Stromal cell of bone marrow (primary cell): ENCODE measurements around the gene NDEL1.

Experiments used
- DNase-seq: peaks from one replicate; pipeline ENCODE4 v3.0.0-alpha.2; 2012; ENCODE audit warnings: low read depth

NDEL1 gene

DNA sequence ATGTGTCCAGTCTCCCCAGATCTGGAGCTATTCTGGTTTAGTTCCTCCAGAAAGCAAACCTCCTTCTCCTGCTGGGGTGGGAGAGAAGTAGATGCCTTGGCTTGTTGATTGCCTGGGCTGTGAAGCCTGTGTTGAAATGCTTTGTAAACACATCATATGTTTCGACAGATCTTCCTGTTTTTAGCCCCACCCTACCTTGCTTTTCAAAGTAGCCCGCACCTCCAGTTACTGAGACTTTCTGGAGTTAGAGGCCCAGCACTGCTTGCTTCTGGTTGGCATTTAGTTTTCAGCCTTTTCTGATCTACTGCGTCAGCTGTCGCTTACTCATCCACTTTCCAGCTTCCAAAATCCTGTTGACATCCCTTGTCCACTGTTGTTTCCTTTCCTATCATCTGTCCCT, 17.9 kb upstream of the NDEL1 start:
- DNase-seq = no peak

DNA sequence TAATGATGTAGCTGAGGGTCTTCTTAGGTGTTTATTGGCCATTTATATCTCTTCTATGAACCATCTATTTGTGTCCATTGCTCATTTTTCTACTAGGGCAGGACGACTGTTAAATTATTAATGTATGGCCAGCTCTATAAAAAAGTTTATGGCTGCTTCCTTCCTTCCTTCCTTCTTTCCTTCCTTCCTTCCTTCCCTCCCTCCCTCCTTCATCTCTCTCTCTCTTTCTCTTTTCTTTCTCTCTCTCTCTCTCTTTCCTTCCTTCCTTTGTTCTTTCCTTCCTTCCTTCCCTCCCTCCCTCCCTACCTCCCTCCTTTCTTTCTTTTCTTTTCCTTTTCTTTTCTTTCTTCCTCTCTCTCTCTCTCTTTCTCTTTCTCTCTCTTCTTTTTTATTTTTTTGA, 17.2 kb upstream of the NDEL1 start:
- DNase-seq = no peak

DNA sequence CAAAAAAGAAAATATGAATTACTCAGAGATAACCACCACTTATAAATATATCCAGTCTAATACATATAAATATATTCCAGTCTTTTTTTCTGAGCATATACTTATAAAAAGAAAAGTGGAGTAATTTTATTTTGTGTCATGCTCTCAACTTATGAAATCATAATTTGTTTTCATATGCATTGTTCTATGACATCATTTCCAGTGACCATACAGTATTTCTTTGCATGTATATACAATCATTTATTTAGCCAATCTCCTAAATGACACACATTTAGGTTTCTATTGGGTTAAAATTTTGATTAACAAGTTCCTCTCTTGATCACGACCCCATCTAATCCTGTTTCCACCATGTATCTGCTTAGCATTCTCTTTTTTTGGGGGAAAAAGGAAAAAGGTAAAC, 16.4 kb upstream of the NDEL1 start:
- DNase-seq = no peak

DNA sequence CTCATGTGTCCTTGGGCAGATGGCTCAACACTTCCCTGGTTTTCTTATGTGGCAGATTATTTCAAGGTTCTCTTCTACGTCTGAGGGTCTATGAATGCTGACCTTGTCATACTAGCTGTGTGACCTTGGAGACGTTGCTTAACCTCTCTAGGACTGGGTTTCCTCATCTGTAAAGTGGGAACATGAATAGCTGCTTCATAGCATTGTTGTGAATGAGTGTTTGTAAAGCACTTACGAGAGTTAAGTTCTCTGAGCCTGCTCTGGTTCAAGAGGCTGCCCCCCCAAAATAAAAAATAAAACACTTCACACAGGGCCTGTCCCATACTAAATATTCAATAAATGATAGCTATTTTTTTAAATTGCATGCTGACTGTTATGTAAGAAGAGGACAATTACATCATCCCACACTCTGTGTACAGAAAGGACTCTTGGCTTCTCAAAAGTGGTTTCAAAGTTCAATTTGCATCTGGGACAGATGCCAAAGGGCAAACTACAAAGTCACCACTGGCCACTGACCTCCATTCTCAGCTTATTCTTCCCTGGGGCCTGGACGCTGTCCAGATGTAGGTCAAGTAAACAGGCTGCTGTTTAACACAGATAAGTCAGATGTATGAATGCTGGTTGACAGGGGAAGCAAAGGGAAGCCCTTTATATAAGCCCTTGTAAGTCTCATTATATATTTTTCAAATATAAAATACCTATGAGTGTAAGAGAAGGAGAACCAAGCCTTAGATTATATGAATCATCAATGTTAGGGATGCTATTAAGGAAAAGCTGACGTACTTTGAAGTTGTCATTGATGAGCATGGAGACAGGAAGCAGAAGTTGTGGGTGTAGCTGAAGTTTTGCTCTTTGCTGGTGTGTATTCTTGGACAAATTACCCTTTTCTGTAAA, 15.4 kb upstream of the NDEL1 start:
- peak; percentile 78 for DNase-seq

DNA sequence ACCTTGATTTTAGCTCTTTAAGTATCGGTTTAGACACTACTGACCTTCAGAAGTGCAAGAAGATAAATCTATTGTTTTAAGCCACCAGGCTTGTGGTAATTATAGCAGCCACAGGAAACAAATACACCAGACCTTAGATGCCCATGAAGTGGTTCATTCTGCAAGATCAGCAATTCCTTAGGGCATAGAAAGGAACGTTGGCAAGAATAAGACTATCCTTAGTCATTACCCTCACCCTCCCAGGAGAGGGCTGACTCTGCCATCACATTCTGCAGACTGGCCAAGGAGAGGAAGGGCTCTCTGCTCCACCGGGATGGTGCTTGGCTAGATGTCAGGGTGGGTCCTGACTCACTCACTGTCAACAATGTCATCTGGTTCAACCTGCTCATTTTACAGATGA, 14.1 kb upstream of the NDEL1 start:
- peak; percentile 66 for DNase-seq

DNA sequence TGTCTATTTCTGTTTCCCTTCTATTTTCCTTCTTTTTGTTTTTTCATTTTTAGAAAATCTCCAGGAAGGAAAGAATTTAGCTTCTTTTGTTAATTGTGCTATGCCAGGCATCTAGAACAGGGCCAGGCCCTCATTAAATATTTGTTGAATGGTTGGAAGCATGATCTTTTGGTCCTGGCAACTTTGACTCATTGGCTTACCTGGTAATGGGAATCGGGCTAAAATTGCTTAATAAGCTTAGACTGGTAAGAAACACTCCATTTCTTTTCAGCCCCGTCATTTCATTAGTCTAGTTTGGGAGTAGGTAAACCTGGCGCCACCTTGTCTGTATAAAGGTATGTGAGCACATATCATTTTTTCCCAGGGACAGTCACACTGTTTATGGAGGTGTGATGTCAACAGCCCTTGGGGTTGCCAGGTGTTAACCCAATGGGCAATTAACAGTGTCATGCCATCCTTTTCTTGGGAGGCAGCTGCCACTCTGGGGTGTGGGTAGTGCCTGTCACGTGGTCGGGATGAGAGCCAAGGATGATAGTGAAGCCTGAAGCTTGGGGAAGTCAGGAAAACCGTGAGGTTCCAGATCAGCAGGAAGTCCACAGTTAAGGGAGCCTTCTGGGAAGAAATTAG, 9.5 kb upstream of the NDEL1 start:
- no peak for DNase-seq

DNA sequence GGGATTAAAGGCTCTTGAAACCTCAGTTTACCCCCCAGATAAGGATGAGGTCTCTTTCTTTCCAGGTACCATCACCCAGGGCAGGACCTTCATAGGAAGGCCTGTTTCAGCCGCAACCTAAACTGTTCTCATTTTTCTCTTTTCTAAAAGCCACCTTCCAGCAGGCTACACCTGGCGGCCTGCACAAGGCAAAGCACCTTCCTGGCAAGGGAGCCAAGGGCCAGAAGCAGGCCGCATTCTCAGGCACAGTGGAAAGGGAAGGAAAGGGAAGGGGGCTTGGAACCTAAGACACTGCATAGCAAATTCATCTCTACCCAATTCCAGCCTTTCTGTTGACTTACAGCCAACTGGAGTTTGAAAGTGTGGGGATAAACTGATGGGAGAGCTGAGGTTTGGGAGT, 8.9 kb upstream of the NDEL1 start:
- DNase-seq = no peak

DNA sequence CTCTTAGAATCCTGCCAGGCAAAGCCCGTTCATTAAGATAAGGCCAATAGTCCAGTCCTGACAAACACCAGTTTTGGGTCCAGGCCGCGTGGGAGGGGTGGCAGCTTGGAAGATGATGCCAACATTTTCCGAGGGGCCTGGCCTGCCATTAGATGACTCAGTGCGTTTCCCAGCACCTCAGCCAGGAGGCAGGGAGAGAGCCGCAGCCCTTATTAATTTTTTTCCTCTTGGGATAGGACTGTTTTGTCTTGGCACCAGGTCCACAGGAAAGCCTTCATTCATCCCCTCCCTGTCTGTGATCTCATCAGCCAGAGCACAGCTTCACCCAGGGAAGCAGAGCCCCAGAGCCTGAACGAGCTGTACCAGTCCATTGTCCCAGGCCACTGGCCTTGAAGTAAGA, 4.7 kb upstream of the NDEL1 start:
- peak; percentile 74 for DNase-seq

DNA sequence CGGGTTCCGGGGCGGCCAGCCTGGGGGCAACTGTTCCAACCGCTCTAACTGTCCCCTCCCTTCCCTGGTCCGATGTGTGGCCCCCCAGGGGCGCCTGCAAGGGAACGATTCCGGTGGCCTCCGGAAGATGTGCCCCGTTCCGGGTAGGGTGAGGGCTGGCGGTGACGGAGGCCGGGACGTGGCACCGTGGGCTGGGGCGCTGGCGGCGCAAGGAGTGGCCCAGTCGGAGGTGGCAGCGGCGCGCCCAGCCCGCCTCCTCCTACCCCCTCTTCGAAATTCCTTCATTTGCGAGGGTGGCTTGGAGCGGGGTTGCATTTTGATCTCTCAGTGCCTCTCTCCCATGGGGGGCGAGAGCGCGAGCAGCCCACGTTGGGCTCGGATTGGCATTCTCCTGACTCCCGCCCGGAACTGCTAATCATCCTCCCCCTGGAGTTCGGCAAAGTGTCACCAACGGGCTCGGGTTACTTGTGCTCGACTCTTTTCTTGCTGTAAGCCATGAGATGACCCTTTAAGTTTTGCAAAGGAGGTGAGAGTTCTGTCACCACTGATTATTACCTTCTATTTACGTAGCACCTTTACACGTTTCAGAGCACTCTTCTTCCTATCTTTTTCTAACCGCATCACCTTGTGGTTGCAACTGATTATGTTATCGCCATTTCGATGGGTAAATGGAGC, 622 bp downstream of the NDEL1 start:
- peak; percentile 34 for DNase-seq

DNA sequence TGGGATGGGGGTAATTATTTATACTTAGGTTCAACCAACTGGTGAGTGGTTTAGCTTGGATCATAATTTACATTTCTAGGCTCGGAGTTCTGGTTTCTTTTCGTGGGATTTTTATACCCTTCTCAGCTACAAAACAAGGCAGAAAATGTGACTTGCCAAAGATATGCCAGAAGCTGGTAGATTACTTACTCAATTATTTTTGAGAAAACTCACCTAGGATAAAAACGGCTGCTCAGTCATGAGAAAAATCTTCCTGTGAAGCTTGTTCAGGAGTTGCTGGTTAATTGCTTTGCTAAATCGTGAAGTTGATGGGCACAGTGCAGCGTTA, 1.1 kb downstream of the NDEL1 start:
- DNase-seq = no peak

DNA sequence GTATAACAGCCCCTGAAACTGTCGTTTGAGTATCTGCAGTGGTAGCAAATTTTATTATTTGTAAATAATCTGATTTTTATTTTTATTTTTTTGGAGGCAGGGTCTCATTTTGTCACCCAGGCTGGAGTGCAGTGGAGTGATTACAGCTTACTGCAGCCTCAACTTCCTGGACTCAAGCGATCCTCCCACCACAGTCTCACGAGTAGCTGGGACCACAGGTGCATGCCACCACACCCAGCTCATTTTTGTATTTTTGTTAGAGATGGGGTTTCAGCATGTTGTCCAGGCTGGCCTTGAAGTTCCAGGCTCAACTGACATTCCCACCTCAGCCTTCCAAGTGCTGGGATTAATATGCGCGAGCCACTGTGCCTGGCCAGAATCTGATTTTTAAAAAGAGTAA, 2.8 kb downstream of the NDEL1 start:
- DNase-seq = no peak

DNA sequence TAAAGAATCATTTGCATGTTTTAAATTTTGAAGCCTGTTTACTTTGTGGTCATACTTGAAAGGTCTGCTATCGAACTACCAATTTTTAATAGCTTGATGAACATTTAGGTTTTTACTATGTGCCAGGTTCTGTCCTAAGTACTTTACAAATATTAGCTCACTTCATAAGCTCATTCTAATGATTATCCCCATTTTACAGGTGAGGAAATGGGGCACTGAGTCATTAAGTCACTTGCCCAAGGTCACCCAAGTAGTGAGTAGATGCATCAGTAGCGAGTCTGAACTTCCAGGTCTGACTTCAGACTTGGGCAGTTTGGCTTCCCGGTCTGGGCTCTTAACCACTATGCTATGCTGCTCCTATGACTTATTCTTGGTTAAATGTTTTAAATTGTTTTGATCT, 4.0 kb downstream of the NDEL1 start:
- no peak for DNase-seq

DNA sequence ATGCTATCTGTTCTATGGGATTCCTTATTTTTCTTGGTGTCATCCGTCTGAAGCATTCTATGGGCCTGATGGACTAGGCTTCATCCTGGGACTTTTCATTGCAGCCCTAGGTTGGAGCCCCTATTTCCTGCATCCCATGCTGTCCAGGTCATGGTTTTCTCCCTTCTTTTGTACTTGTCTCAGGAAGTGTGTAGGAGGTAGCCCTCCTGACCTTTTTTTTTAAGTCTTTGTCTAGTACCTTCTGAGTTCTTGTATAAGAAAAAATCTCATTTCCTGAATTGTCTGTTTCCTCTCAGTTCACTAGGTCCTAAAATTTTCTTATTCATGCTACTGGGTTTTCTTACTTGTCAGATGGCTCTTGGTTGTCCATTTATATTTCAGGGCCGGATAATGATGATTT, 6.0 kb downstream of the NDEL1 start:
- no peak for DNase-seq

DNA sequence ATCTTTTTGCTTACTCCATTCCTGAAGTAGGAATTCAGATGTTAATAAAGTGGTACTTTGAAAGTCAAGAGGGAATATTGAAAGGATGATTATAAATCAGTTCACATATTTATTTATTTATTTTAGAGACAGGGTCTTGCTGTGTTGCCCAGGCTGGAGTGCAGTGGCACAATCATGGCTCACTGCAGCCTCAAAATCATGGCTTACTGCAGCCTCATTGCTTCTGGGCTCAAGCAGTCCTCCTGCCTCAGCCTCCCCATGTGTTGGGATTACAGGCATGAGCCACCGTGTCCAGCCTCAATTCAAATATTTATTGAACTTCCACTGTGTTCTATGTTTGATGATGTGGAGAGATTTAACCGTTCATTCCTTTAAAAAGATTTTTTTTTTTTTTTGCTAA, 6.6 kb downstream of the NDEL1 start:
- DNase-seq = no peak

DNA sequence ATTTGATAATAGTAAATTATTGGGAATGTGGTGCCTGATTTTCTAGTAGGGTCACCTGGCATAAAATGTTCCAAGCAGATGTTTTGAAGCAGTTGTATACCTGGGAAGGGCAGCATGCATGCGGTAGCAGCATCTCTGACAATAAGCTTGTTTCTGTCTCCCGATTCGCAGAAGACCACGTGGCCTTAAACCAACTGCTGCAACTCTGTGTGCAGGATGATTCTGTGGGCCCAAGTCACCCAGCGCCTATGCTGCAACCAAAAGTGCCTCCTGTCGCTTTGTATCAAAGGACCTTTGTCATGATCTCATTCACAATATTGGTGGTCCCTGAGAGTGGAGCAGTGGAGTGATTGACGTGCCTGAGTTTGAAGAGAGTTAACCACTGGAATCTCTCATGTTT, 8.1 kb downstream of the NDEL1 start:
- no peak for DNase-seq

DNA sequence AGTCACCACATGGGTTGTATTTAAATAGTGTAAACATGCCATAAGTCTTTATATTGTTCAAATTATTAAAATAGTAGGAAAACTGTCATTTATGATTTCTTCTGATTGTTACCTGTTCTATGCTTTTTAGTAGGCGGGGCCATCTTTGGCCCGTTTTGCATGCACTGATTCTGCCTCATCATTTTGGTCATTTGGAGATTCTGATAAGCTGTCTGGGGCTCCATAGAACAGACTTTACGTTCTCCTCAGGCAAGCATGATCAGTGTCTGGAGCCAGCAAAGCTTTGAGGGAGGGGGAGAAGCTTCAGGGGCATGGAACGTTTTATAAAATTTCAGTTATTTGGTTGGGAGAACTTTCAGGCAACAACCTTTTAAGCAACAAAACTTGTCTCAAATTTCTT, 8.8 kb downstream of the NDEL1 start:
- DNase-seq = no peak

DNA sequence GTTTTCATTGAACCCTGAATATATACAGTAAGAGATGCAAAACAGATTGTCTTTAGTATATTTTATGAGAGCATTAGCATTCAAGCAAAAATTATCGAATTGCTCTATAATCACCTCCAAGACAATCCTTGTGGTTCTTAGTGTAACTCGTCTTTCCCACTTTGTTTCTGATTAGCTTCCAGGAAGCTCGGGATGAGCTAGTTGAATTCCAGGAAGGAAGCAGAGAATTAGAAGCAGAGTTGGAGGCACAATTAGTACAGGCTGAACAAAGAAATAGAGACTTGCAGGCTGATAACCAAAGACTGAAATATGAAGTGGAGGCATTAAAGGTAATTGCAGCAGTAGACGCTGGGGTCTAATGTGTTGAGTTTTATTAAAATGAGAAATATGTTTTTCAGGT, 9.9 kb downstream of the NDEL1 start:
- DNase-seq = no peak

DNA sequence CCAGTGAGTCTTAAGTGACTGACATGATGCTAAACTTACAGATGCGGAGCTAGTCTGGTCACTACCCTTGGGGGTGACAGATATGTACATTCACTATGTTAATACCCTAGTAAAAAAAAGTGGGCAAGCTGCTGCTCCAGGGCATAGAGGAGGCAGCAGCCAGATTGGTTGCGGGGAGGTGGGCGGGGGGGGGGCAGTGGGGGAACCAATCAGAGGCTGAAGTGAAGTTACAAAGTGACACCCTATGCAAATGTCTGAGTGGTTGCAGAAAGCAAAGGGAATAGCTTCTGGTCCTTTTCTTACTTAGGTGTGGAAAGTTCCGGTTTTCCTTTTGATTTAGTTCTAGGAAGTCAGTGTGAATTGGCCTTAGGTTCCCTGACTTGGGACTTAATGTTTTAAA, 12.1 kb downstream of the NDEL1 start:
- no peak for DNase-seq

DNA sequence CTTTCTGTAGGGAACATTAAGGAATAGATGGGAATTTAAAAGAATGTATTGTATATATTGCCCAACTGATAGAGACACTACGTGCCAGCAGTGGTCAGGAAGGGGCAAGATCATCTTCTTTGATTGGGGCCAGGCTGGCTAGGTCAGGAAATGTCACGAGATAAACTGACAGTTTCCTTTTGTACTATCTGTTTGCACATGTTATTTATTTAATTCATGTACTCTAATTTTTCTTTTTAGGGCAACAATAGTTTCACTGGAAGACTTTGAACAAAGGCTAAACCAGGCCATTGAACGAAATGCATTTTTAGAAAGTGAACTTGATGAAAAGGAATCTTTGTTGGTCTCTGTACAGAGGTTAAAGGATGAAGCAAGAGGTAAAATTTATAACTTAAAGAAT, 12.6 kb downstream of the NDEL1 start:
- no peak for DNase-seq

DNA sequence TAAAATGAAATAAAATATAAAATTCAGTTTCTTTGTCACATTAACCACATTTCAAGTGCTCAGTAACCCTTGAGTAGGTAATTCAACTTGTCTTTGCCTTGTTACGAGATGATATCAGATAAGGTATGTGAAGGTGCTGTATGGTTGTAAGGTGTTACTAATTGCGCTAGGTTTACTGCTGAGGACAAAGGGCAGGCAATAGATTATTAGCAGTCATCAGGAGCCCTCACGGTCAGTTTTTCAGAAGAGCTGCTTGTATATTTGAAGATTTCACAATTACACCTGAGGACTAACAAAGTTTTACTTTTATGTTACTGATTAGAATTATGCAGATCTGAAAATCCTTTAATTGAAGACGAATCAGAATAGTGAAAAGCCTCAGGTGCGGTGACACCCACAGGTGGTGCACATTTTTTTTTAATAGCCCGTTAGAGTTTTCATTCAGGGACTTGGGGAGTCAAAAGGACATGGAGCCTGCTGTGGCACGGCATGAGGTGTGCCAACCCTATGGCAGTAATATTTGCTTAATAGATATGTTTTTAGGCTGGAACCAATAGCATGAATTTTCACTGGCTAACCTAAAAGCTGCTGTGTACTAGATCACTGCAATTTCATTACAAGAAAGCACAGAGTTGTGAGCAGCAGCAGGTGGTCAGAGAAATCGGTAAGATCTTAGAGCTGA, 16.4 kb downstream of the NDEL1 start:
- DNase-seq = no peak

DNA sequence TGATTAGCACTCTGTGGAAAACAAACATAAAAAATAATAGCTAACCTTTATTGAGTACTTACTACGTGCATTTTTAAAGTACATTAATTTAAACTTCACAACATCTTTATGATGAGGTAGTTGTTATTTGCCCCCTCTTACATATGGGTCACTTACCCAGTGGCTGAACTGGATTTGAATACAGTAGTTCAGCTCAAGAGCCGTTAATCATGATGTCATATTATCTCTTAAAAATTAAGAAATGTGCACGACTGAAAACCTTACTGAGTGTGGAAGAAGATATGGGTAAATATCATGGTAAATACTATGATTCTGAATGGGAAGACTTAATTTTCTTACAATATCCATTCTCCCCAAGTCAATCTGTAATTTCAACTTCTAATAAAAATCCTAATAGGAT, 17.6 kb downstream of the NDEL1 start:
- DNase-seq = no peak

DNA sequence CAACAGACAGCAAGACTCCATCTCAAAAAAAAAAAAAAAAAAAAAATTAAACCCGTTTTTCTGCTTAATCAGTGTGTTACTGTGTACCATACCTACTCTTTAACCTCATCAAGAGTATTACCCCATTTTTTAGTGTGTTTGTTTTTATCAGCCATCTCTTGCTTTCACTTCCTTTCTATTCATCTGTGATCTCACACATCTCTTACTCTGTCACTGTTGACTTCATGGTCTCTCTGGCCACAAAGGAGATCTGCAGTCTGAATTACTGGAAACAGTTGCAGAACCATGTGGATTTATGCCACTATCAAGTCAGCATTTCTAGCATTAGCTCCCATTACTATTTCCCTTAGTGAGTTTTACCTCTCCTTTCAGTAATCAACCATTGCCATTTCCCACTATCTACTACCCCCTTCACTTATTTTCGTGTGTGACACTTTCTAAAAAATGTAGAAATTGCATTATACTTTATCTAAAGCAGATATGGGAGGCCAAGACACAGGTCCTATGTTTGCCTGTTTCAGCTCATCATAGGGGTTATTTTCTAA, 20.1 kb downstream of the NDEL1 start:
- DNase-seq = no peak

DNA sequence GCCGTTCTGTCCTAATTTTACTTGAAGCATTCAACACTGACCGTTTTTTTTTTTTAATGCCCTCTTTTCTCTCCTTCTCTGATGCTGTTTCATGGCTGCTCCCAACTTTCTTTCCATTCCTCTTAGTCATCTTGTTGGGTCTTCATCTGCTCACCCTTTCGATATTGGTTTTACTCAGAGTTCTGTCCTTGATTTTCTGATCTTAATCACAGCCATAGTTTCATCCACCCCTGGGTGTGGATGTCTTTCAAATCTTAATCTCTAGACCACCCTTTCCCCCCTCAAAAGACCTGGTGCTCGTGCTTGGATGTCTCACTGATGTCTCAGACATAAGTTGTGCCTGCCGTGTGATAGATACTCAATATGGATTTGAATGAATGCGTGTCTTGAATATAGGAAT, 22.4 kb downstream of the NDEL1 start:
- no peak for DNase-seq
